Activated T-helper 2 cell treated with anti-CD3 and anti-CD28 coated beads, Interferon-gamma antibody, Interleukin-2, Interleukin-4, amounts not matched to agents 10 μg/mL and 5 μg/mL and 100 μg/mL, durations not matched to agents 14 hours and 24 hours and 36 hours (primary cell): Measurements from ENCODE around the gene KLK2. TPM values are rescaled to one million over a fixed set of nuclear protein-coding genes. Genes with fewer than 3 reads are reported as not detected.

Source experiments
- DNase-seq: peaks from one replicate; pipeline ENCODE4 v3.0.0; 2021; ENCODE audit warnings: low spot score
- H3K27ac Mint-ChIP-seq: one replicate; pipeline ENCODE4 v1.8.0; 2021; ENCODE audit warnings: mixed read lengths
- H3K27me3 Mint-ChIP-seq: one replicate; pipeline ENCODE4 v1.8.0; 2021; ENCODE audit warnings: low read depth, mixed read lengths
- H3K36me3 Mint-ChIP-seq: one replicate; pipeline ENCODE4 v1.8.0; 2021; ENCODE audit warnings: low read depth, mixed read lengths
- H3K4me1 Mint-ChIP-seq: one replicate; pipeline ENCODE4 v1.8.0; 2021; ENCODE audit warnings: low read depth, mixed read lengths
- H3K4me3 Mint-ChIP-seq: one replicate; pipeline ENCODE4 v1.8.0; 2021; ENCODE audit warnings: low read depth, mild to moderate bottlenecking, moderate library complexity, mixed read lengths
- H3K9me3 Mint-ChIP-seq: one replicate; pipeline ENCODE4 v1.8.0; 2021; ENCODE audit warnings: mixed read lengths
- intact Hi-C: fragments of 100-400 bp; cut with micrococcal nuclease; formaldehyde crosslinking; loops from one replicate; pipeline ENCODE4 v1.15.1; 2023
- total RNA-seq: library from RNA; stranded (reverse); gene quantifications from 2 replicates; pipeline ENCODE4 v1.2.3, GENCODE V29; 2022

Gene KLK2
- 0.44 TPM in 1 of 2 replicates, not detected in the other for total RNA-seq

- Mint-ChIP-seq H3K27ac (no peak within 1 kb of the TSS), H3K4me3 (no peak within 1 kb of the TSS), H3K9me3 (no peaks in the 10 kb centered on the region), H3K4me1 (no peaks in the 10 kb centered on the region), H3K27me3 (peaks cover 13% of the 10 kb centered on the region), H3K36me3 (no peaks in the 10 kb centered on the region)
- intact Hi-C loops = no loop called here
- DNase-seq = no peak
These were observed at the start of gene KLK2 for GRCh38 chr19:50873056-50873455. TSS of gene KLK2 (plus strand) at chr19:50873439. CDS start at chr19:50873474, 35 bp downstream.

- Mint-ChIP-seq H3K4me3 (no peak overlapping the region), H3K27me3 (peaks cover 20% of the 10 kb centered on the region), H3K4me1 (no peaks in the 10 kb centered on the region), H3K9me3 (no peaks in the 10 kb centered on the region), H3K27ac (no peak overlapping the region), H3K36me3 (no peaks in the 10 kb centered on the region)
- intact Hi-C loops = no loop called here
- no peak for DNase-seq
These were observed 46.6 kb upstream of the KLK2 start for GRCh38 chr19:50826492-50827240.

GRCh38 chr19:50827476-50827875, 45.8 kb upstream of the KLK2 start:
- H3K36me3 Mint-ChIP-seq = no peaks in the 10 kb centered on the region
- H3K27me3 Mint-ChIP-seq = peaks cover 13% of the 10 kb centered on the region
- DNase-seq = no peak
- H3K4me3 Mint-ChIP-seq = no peak overlapping the region
- intact Hi-C loops = no loop called here
- H3K9me3 Mint-ChIP-seq = no peaks in the 10 kb centered on the region
- no peaks in the 10 kb centered on the region for H3K4me1 Mint-ChIP-seq
- no peak overlapping the region for H3K27ac Mint-ChIP-seq

GRCh38 chr19:50829801-50830200, 43.4 kb upstream of the KLK2 start:
- Mint-ChIP-seq H3K4me3 (no peak overlapping the region), H3K9me3 (no peaks in the 10 kb centered on the region), H3K4me1 (no peaks in the 10 kb centered on the region), H3K36me3 (no peaks in the 10 kb centered on the region), H3K27me3 (peaks cover 12% of the 10 kb centered on the region), H3K27ac (no peak overlapping the region)
- intact Hi-C loops = loop anchor here (10.0 kb wide), 1 partner anchor 95 kb away; no protein-coding TSS in a partner anchor
- no peak for DNase-seq

- no peak for DNase-seq
- Mint-ChIP-seq H3K27ac (no peak overlapping the region), H3K4me3 (no peak overlapping the region), H3K4me1 (peaks cover 3% of the 10 kb centered on the region), H3K36me3 (no peaks in the 10 kb centered on the region), H3K27me3 (peaks cover 16% of the 10 kb centered on the region), H3K9me3 (no peaks in the 10 kb centered on the region)
- intact Hi-C loops = loop anchor here (10.0 kb wide), 1 partner anchor 94 kb away; no protein-coding TSS in a partner anchor
These were observed 42.8 kb upstream of the KLK2 start for GRCh38 chr19:50830266-50831025.

GRCh38 chr19:50831026-50831396, 42.2 kb upstream of the KLK2 start:
- no peaks in the 10 kb centered on the region for H3K36me3 Mint-ChIP-seq
- peaks cover 5% of the 10 kb centered on the region for H3K4me1 Mint-ChIP-seq
- H3K27me3 Mint-ChIP-seq = peaks cover 15% of the 10 kb centered on the region
- no peak overlapping the region for H3K27ac Mint-ChIP-seq
- H3K4me3 Mint-ChIP-seq = no peak overlapping the region
- intact Hi-C loops = loop anchor here (10.0 kb wide), 1 partner anchor 94 kb away; no protein-coding TSS in a partner anchor
- DNase-seq = no peak
- H3K9me3 Mint-ChIP-seq = no peaks in the 10 kb centered on the region

GRCh38 chr19:50832666-50833065, 40.6 kb upstream of the KLK2 start:
- Mint-ChIP-seq H3K4me3 (no peak overlapping the region), H3K36me3 (no peaks in the 10 kb centered on the region), H3K9me3 (no peaks in the 10 kb centered on the region), H3K27me3 (peaks cover 28% of the 10 kb centered on the region), H3K27ac (no peak overlapping the region), H3K4me1 (peaks cover 8% of the 10 kb centered on the region)
- DNase-seq = no peak
- intact Hi-C loops = loop anchor here (10.0 kb wide), 1 partner anchor 92 kb away; no protein-coding TSS in a partner anchor

GRCh38 chr19:50833117-50833801, 40.0 kb upstream of the KLK2 start, which contains the start of gene KLK15:
TSS of gene KLK15 (minus strand) at chr19:50833574. CDS start at chr19:50831492, 2,082 bp downstream.
- DNase-seq = no peak
- Mint-ChIP-seq H3K27me3 (peaks cover 30% of the 10 kb centered on the region), H3K4me3 (no peak within 1 kb of the TSS), H3K27ac (no peak within 1 kb of the TSS), H3K9me3 (no peaks in the 10 kb centered on the region), H3K4me1 (peaks cover 10% of the 10 kb centered on the region), H3K36me3 (no peaks in the 10 kb centered on the region)
- intact Hi-C loops = loop anchor here (10.0 kb wide), 1 partner anchor 92 kb away; no protein-coding TSS in a partner anchor

- Mint-ChIP-seq H3K4me1 (peaks cover 11% of the 10 kb centered on the region), H3K9me3 (no peaks in the 10 kb centered on the region), H3K27ac (no peak overlapping the region), H3K4me3 (no peak overlapping the region), H3K27me3 (peaks cover 30% of the 10 kb centered on the region), H3K36me3 (no peaks in the 10 kb centered on the region)
- intact Hi-C loops = loop anchor here (10.0 kb wide), 1 partner anchor 91 kb away; no protein-coding TSS in a partner anchor
- no peak for DNase-seq
These were observed 39.5 kb upstream of the KLK2 start for GRCh38 chr19:50833802-50834167.

- Mint-ChIP-seq H3K27ac (no peak overlapping the region), H3K4me3 (peak overlapping the region; percentile 79), H3K36me3 (no peaks in the 10 kb centered on the region), H3K27me3 (peaks cover 30% of the 10 kb centered on the region), H3K9me3 (no peaks in the 10 kb centered on the region), H3K4me1 (peaks cover 11% of the 10 kb centered on the region)
- intact Hi-C loops = loop anchor here (10.0 kb wide), 1 partner anchor 90 kb away; no protein-coding TSS in a partner anchor
- DNase-seq = no peak
These were observed 38.0 kb upstream of the KLK2 start for GRCh38 chr19:50835103-50835784.

GRCh38 chr19:50835785-50836542, 37.3 kb upstream of the KLK2 start:
- peaks cover 30% of the 10 kb centered on the region for H3K27me3 Mint-ChIP-seq
- H3K4me1 Mint-ChIP-seq = peaks cover 11% of the 10 kb centered on the region
- intact Hi-C loops = loop anchor here (1.0 to 10.0 kb wide), 2 partner anchors 33 to 89 kb away; no protein-coding TSS in a partner anchor
- H3K4me3 Mint-ChIP-seq = peak overlapping the region; percentile 79
- DNase-seq = peak; percentile 75
- no peaks in the 10 kb centered on the region for H3K36me3 Mint-ChIP-seq
- H3K9me3 Mint-ChIP-seq = no peaks in the 10 kb centered on the region
- peak overlapping the region; percentile 51 for H3K27ac Mint-ChIP-seq
